Activated B cell treated with CpG ODN at 0.5 μM for 24 hours (primary cell): ENCODE data around the gene SLC25A29. TPM values are rescaled to one million over a fixed set of nuclear protein-coding genes. Genes with fewer than 3 reads are reported as not detected.

Experiments
- ATAC-seq: fragments of 200-7000 bp; cut with Tn5 transposase; one replicate; pipeline ENCODE4 v1.10.0; 2021; ENCODE audit warnings: low read depth, mild to moderate bottlenecking, moderate library complexity
- CTCF ChIA-PET: fragments of 350-600 bp; sonication (Branson Sonifier 250); formaldehyde crosslinking; loops from one replicate; lab custom pipeline; 2021; ENCODE audit warnings: antibody characterized with exemption; lab: Charles Lee
- POLR2A ChIA-PET: fragments of 350-600 bp; sonication (Branson Sonifier 250); formaldehyde crosslinking; loops from one replicate; lab custom pipeline; 2021; ENCODE audit warnings: antibody characterized with exemption; lab: Charles Lee
- DNase-seq: peaks from one replicate; pipeline ENCODE4 v3.0.0; 2022
- H3K27ac Mint-ChIP-seq: one replicate; pipeline ENCODE4 v1.8.0; 2020; ENCODE audit warnings: mixed read lengths
- H3K27me3 Mint-ChIP-seq: one replicate; pipeline ENCODE4 v1.8.0; 2021; ENCODE audit warnings: mixed read lengths
- H3K36me3 Mint-ChIP-seq: one replicate; pipeline ENCODE4 v1.8.0; 2021; ENCODE audit warnings: low read depth, mixed read lengths
- H3K4me1 Mint-ChIP-seq: one replicate; pipeline ENCODE4 v1.8.0; 2021; ENCODE audit warnings: mixed read lengths
- H3K4me3 Mint-ChIP-seq: one replicate; pipeline ENCODE4 v1.8.0; 2020; ENCODE audit warnings: mild to moderate bottlenecking, mixed read lengths
- H3K9me3 Mint-ChIP-seq: one replicate; pipeline ENCODE4 v1.8.0; 2020; ENCODE audit warnings: mixed read lengths
- CTCF ChIP-seq: fragments of 200-600 bp; IDR thresholded peaks from one replicate; pipeline ENCODE4 v1.8.0; 2022; ENCODE audit warnings: antibody characterized with exemption, mild to moderate bottlenecking
- intact Hi-C: fragments of 100-400 bp; cut with micrococcal nuclease; formaldehyde crosslinking; loops from one replicate; pipeline ENCODE4 v1.15.1; 2024
- total RNA-seq: library from RNA; stranded (reverse); gene quantifications from 2 replicates; pipeline ENCODE4 v1.2.3, GENCODE V29; 2022

Gene SLC25A29
- total RNA-seq, 1 donor from 2014 or later, result 28.8 TPM

- no peaks in the 10 kb centered on the region for H3K9me3 Mint-ChIP-seq
- CTCF ChIA-PET, result no interaction called here
- H3K27ac Mint-ChIP-seq, result no peak overlapping the region
- no peaks in the 10 kb centered on the region for H3K27me3 Mint-ChIP-seq
- no peak for DNase-seq
- TF ChIP-seq CTCF, result no peak
- no peak for ATAC-seq
- intact Hi-C loops, result no loop called here
- POLR2A ChIA-PET, result interaction anchor here (0.7 kb wide), 1 partner anchor 56 kb away, joined by 3 read pairs; no protein-coding TSS in a partner anchor
- H3K36me3 Mint-ChIP-seq, result peaks cover 46% of the 10 kb centered on the region
- H3K4me3 Mint-ChIP-seq, result no peak overlapping the region
- H3K4me1 Mint-ChIP-seq, result peaks cover 14% of the 10 kb centered on the region
Observed at GRCh38 chr14:100334904-100335303, 28.7 kb upstream of the SLC25A29 start.

GRCh38 chr14:100333827-100334226 lies 27.6 kb upstream of the SLC25A29 start:
- ATAC-seq, result no peak
- CTCF ChIA-PET, result no interaction called here
- no peak for TF ChIP-seq CTCF
- Mint-ChIP-seq H3K9me3 (no peaks in the 10 kb centered on the region), H3K27ac (no peak overlapping the region), H3K4me1 (peaks cover 11% of the 10 kb centered on the region), H3K4me3 (no peak overlapping the region), H3K36me3 (peaks cover 39% of the 10 kb centered on the region), H3K27me3 (no peaks in the 10 kb centered on the region)
- POLR2A ChIA-PET, result no interaction called here
- intact Hi-C loops, result no loop called here
- DNase-seq, result no peak

- Mint-ChIP-seq H3K27ac (no peak overlapping the region), H3K27me3 (no peaks in the 10 kb centered on the region), H3K4me1 (peaks cover 11% of the 10 kb centered on the region), H3K36me3 (peaks cover 37% of the 10 kb centered on the region), H3K4me3 (no peak overlapping the region), H3K9me3 (no peaks in the 10 kb centered on the region)
- ChIA-PET CTCF (no interaction called here), POLR2A (interaction anchor here (0.7 to 1.0 kb wide), 2 partner anchors 8 to 40 kb away, joined by 4 to 7 read pairs; no protein-coding TSS in a partner anchor)
- DNase-seq (no peak), ATAC-seq (no peak)
- intact Hi-C loops, result no loop called here
- no peak for TF ChIP-seq CTCF
Observed at GRCh38 chr14:100333311-100333710, 27.1 kb upstream of the SLC25A29 start.

- no peak for TF ChIP-seq CTCF
- Mint-ChIP-seq H3K36me3 (peaks cover 32% of the 10 kb centered on the region), H3K27ac (peak overlapping the region; percentile 56), H3K9me3 (no peaks in the 10 kb centered on the region), H3K4me1 (peaks cover 11% of the 10 kb centered on the region), H3K27me3 (no peaks in the 10 kb centered on the region), H3K4me3 (no peak overlapping the region)
- DNase-seq (no peak), ATAC-seq (peak; percentile 80)
- intact Hi-C loops, result no loop called here
- CTCF ChIA-PET, result no interaction called here
- POLR2A ChIA-PET, result interaction anchor here (0.7 to 1.0 kb wide), 3 partner anchors 9 to 1449 kb away, joined by 3 to 7 read pairs (median 4); no protein-coding TSS in a partner anchor
Observed at GRCh38 chr14:100332797-100333196, 26.6 kb upstream of the SLC25A29 start.

- Mint-ChIP-seq H3K27ac (peak overlapping the region; percentile 56), H3K4me3 (no peak overlapping the region), H3K36me3 (peaks cover 26% of the 10 kb centered on the region), H3K4me1 (peaks cover 11% of the 10 kb centered on the region), H3K27me3 (no peaks in the 10 kb centered on the region), H3K9me3 (no peaks in the 10 kb centered on the region)
- TF ChIP-seq CTCF, result no peak
- POLR2A ChIA-PET, result interaction anchor here (0.7 to 1.0 kb wide), 2 partner anchors 9 to 1450 kb away, joined by 3 to 7 read pairs; no protein-coding TSS in a partner anchor
- intact Hi-C loops, result no loop called here
- DNase-seq, result no peak
- no peak for ATAC-seq
- CTCF ChIA-PET, result interaction anchor here (0.7 kb wide), 1 partner anchor 10 kb away, joined by 3 read pairs; no protein-coding TSS in a partner anchor
Observed at GRCh38 chr14:100332071-100332639, 25.9 kb upstream of the SLC25A29 start.
